GM21367 (cell line): Measurements from ENCODE around the gene CRNKL1.

Experiments used
- ATAC-seq: cut with Tn5 transposase; IDR thresholded peaks from one replicate; pipeline ENCODE4 v1.9.1; 2021; ENCODE audit not compliant: unreplicated experiment

CRNKL1 gene

GRCh38 chr20:20063941-20064702 lies 11.9 kb upstream of the CRNKL1 start:
- no peak for ATAC-seq

- no peak for ATAC-seq
These were observed 8.2 kb upstream of the CRNKL1 start for GRCh38 chr20:20060234-20060998.

- peak; percentile 3 for ATAC-seq
These were observed 546 bp downstream of the CRNKL1 start for GRCh38 chr20:20051767-20052073.

- no peak for ATAC-seq
These were observed 12.4 kb downstream of the CRNKL1 start for GRCh38 chr20:20039752-20040387.

GRCh38 chr20:20038586-20038985 lies 13.7 kb downstream of the CRNKL1 start:
- no peak for ATAC-seq

- no peak for ATAC-seq
These were observed 14.3 kb downstream of the CRNKL1 start for GRCh38 chr20:20037960-20038359.

GRCh38 chr20:20036756-20037155 lies 15.5 kb downstream of the CRNKL1 start:
- ATAC-seq, result no peak

- no peak for ATAC-seq
These were observed 17.8 kb downstream of the CRNKL1 start for GRCh38 chr20:20034486-20034885.

- no peak for ATAC-seq
These were observed 20.5 kb downstream of the CRNKL1 start for GRCh38 chr20:20031790-20032189.

GRCh38 chr20:20027284-20027683 lies 25.0 kb downstream of the CRNKL1 start:
- ATAC-seq, result no peak

- ATAC-seq, result no peak
These were observed 27.3 kb downstream of the CRNKL1 start for GRCh38 chr20:20024942-20025341.

GRCh38 chr20:20023395-20023794 lies 28.9 kb downstream of the CRNKL1 start:
- ATAC-seq, result no peak

GRCh38 chr20:20022498-20022897 lies 29.8 kb downstream of the CRNKL1 start:
- ATAC-seq, result peak; percentile 64

- ATAC-seq, result no peak
These were observed 30.4 kb downstream of the CRNKL1 start for GRCh38 chr20:20021835-20022234.

GRCh38 chr20:20020908-20021307 lies 31.4 kb downstream of the CRNKL1 start:
- ATAC-seq, result no peak

- no peak for ATAC-seq
These were observed 33.1 kb downstream of the CRNKL1 start for GRCh38 chr20:20019123-20019522.

- ATAC-seq, result no peak
These were observed 33.9 kb downstream of the CRNKL1 start for GRCh38 chr20:20018366-20018765.

- peak; percentile 13 for ATAC-seq
These were observed 34.5 kb downstream of the CRNKL1 start for GRCh38 chr20:20017844-20018185.

- ATAC-seq, result peak; percentile 98
These were observed 35.0 kb downstream of the CRNKL1 start, which contains the start of gene NAA20 for GRCh38 chr20:20017001-20017843. NAA20 (plus strand) TSS chr20:20017362; CDS start chr20:20017397, 35 bp downstream.

- no peak for ATAC-seq
These were observed 37.6 kb downstream of the CRNKL1 start for GRCh38 chr20:20014659-20015058.

- ATAC-seq, result no peak
These were observed 39.7 kb downstream of the CRNKL1 start for GRCh38 chr20:20012541-20012940.
